GM12878 (cell line): ENCODE results near the gene CCDC91. TPM values are rescaled to one million over a fixed set of nuclear protein-coding genes. Genes with fewer than 3 reads are reported as not detected.
A peak's percentile ranks its signal among the peaks of the same experiment; 100 is the strongest.

Source experiments
- ATF3 ChIP-seq: IDR thresholded peaks from 2 replicates; pipeline ENCODE4 v1.6.1; 2011; ENCODE audit warnings: low read depth, mild to moderate bottlenecking, low read length, moderate library complexity, borderline replicate concordance; ENCODE audit errors: extremely low read depth
- CHD1 ChIP-seq: IDR thresholded peaks from 2 replicates; pipeline ENCODE4 v1.6.1; 2012; ENCODE audit warnings: low read depth, low read length, improper control_type of control experiment
- FOXM1 ChIP-seq: IDR thresholded peaks from 2 replicates; pipeline ENCODE4 v1.6.1; 2012; ENCODE audit warnings: low read depth, mild to moderate bottlenecking, inconsistent platforms, low read length, moderate library complexity
- MYC ChIP-seq: IDR thresholded peaks from 2 replicates; pipeline ENCODE4 v1.6.1; 2011; ENCODE audit warnings: mild to moderate bottlenecking, low read length, moderate library complexity, inconsistent platforms; ENCODE audit not compliant: insufficient read depth, insufficient replicate concordance, insufficient read length, severe bottlenecking
- NKRF ChIP-seq: fragments of 450-650 bp; conservative IDR thresholded peaks from 2 replicates; pipeline ENCODE4 v1.6.1; 2017; ENCODE audit warnings: mild to moderate bottlenecking, moderate library complexity
- POLR2AphosphoS5 ChIP-seq: IDR thresholded peaks from 2 replicates; pipeline ENCODE4 v1.6.1; 2011; ENCODE audit warnings: mild to moderate bottlenecking, low read length, inconsistent platforms
- SUPT20H ChIP-seq: IDR thresholded peaks from 2 replicates; pipeline ENCODE4 v1.6.1; 2011; ENCODE audit warnings: low read depth, mild to moderate bottlenecking, low read length, moderate library complexity, borderline replicate concordance; ENCODE audit not compliant: control insufficient read depth
- YY1 ChIP-seq: IDR thresholded peaks from 2 replicates; pipeline ENCODE4 v1.6.1; 2011; ENCODE audit warnings: low read depth, mild to moderate bottlenecking, low read length
- ZBED1 ChIP-seq: IDR thresholded peaks from 2 replicates; pipeline ENCODE4 v1.6.1; 2016; ENCODE audit warnings: borderline replicate concordance
- polyA plus RNA-seq, 11 experiments: library from polyadenylated mRNA; depleted of rRNA in 4 of 11; unstranded in 6 of 11; stranded (reverse) in 5 of 11; fragments of >200 nt; fragmentation: Nextera tagmentation in 4 of 11; fragmentation: Illumina TruSeq in 1 of 11; extraction: Ambion mirVana in 4 of 11; extraction: Trizol in 1 of 11; gene quantifications; 1 replicate in 1 of 11; 2 replicates in 10 of 11; pipeline versions ENCODE4 v1.2.1 to v1.2.3, GENCODE V29; 2011 to 2016; ENCODE audit warnings: inconsistent platforms in 2 of 11, missing spikeins in 2 of 11, low read depth in 1 of 11
- total RNA-seq, 4 experiments: library from RNA; depleted of rRNA in 3 of 4; stranded (reverse); fragments of >200 nt in 3 of 4; fragmentation: Illumina TruSeq in 1 of 4; extraction: Trizol in 1 of 4; gene quantifications; 2 replicates each; pipeline versions ENCODE4 v1.2.1 to v1.2.3, GENCODE V29; 2013 to 2021

The CCDC91 gene
- total and polyA plus RNA-seq, 10 of the 15 experiments (the other 5 are each of a cell fraction or from before 2014, with no cell fraction given) = 6.1 to 24.9 (median 16.5) TPM

- TF ChIP-seq NKRF = no peak
- TF ChIP-seq MYC = no peak
- 0 out of 2 replicates have a peak, but pooled peaks have one; percentile 8 for TF ChIP-seq FOXM1
- TF ChIP-seq ATF3 = 0 out of 2 replicates have a peak, but pooled peaks have one; percentile 11
- TF ChIP-seq CHD1 = no peak
- TF ChIP-seq YY1 = no peak
- no peak for TF ChIP-seq SUPT20H
- no peak for TF ChIP-seq POLR2AphosphoS5
- TF ChIP-seq ZBED1 = no peak
- TF ChIP-seq, all 136 proteins: peak for 8
Observed at GRCh38 chr12:28191051-28192048, 1.1 kb downstream of the CCDC91 start (continued).
